ENCODE results near the gene ZNF101. TPM values are rescaled to one million over a fixed set of nuclear protein-coding genes. Genes with fewer than 3 reads are reported as not detected.

ZNF101 gene
- total RNA-seq, 4 donors from 2014 or later, result 4.0 to 12.0 (median 10.5) TPM

- H3K27ac ChIP-seq, result no peak overlapping the region
- WGBS, 2 donors, result 88 to 96% methylated on average over 3 to 11 of the region's 11 CpGs
- DNase-seq (ENCODE audit: low spot score in 2 of 2), result no peak
- H3K4me3 ChIP-seq, result no peak overlapping the region
- H3K27me3 ChIP-seq, result peaks cover 0 to 12% of the 10 kb centered on the region in 2 donors
- TF ChIP-seq CTCF (IDR thresholded peaks at IDR 0.05), result no peak
- TF ChIP-seq POLR2A (IDR thresholded peaks at IDR 0.05), result no peak
- TF ChIP-seq EP300 (IDR thresholded peaks at IDR 0.05), result no peak
- peaks cover 0 to 30% (median 0%) of the 10 kb centered on the region in 3 donors for H3K36me3 ChIP-seq
- H3K4me1 ChIP-seq, result peaks cover 0 to 19% (median 9%) of the 10 kb centered on the region in 4 donors
- H3K9me3 ChIP-seq, result no peaks in the 10 kb centered on the region
These were observed 38.6 kb upstream of the ZNF101 start for GRCh38 chr19:19630062-19630414.

DNA sequence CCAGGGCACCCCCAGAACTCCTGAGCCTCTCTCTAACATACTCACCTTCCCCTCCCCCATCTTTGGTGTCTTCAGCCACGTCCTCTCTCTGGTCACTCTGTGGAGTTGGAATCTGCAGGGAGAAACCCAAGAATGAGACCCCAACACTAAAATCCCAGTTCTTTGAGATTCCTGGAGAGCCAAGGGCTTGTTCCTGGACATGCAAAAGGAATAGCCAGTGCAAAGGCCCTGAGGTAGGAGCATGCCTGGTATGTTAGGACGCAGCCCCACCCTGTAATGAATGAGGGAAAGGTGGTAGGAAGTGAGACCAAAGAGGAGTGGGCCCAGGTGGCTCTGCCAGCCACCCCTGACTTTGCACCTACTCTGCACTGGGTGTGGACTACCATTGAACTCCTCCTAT lies 38.2 kb upstream of the ZNF101 start:
- Histone ChIP-seq H3K9me3 (no peaks in the 10 kb centered on the region), H3K4me3 (no peak overlapping the region), H3K4me1 (peaks cover 0 to 19% (median 9%) of the 10 kb centered on the region in 4 donors), H3K27ac (no peak overlapping the region), H3K27me3 (peaks cover 0 to 12% of the 10 kb centered on the region in 2 donors), H3K36me3 (peaks cover 0 to 34% (median 0%) of the 10 kb centered on the region in 3 donors)
- TF ChIP-seq CTCF (IDR thresholded peaks at IDR 0.05), result no peak
- no peak for TF ChIP-seq EP300 (IDR thresholded peaks at IDR 0.05)
- TF ChIP-seq POLR2A (IDR thresholded peaks at IDR 0.05), result no peak
- no peak for DNase-seq (ENCODE audit: low spot score in 2 of 2)
- WGBS, 2 donors, result 95 to 97% methylated on average over 2 of the region's 2 CpGs

- 87 to 89% methylated on average over 7 of the region's 7 CpGs for WGBS, 2 donors
- H3K9me3 ChIP-seq, result no peaks in the 10 kb centered on the region
- DNase-seq (ENCODE audit: low spot score in 2 of 2), result no peak
- H3K27me3 ChIP-seq, result peaks cover 0 to 12% of the 10 kb centered on the region in 2 donors
- peaks cover 0 to 43% (median 0%) of the 10 kb centered on the region in 3 donors for H3K36me3 ChIP-seq
- H3K4me1 ChIP-seq, result peaks cover 0 to 19% (median 9%) of the 10 kb centered on the region in 4 donors
- H3K27ac ChIP-seq, result no peak overlapping the region
- TF ChIP-seq POLR2A (IDR thresholded peaks at IDR 0.05), result no peak
- TF ChIP-seq EP300 (IDR thresholded peaks at IDR 0.05), result no peak
- no peak for TF ChIP-seq CTCF (IDR thresholded peaks at IDR 0.05)
- H3K4me3 ChIP-seq, result no peak overlapping the region
These were observed 37.3 kb upstream of the ZNF101 start for GRCh38 chr19:19631346-19631745.

DNA sequence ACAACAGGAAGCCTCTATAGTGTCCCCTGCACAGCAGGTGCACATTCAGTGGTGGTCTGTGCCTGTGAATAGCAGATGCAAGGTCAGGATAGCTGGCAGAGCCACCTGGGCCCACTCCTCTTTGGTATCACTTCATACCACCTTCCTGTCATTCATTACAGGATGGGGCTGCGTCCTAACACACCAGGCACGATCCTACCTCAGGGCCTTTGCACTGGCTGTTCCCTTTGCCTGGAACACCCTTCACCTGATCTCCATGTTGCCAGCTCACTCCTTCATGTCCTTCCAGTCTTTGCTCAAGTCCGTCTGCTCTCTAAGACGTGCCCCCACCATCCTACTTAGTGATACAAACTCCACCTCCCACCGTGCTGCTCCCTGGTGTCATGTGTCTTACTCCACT lies 36.0 kb upstream of the ZNF101 start:
- TF ChIP-seq EP300 (IDR thresholded peaks at IDR 0.05) (no peak), POLR2A (IDR thresholded peaks at IDR 0.05) (no peak), CTCF (IDR thresholded peaks at IDR 0.05) (no peak)
- H3K9me3 ChIP-seq, result no peaks in the 10 kb centered on the region
- no peak for DNase-seq (ENCODE audit: low spot score in 2 of 2)
- H3K36me3 ChIP-seq, result peaks cover 0 to 57% (median 0%) of the 10 kb centered on the region in 3 donors
- no peak overlapping the region for H3K4me3 ChIP-seq
- peaks cover 0 to 6% of the 10 kb centered on the region in 2 donors for H3K27me3 ChIP-seq
- peaks cover 0 to 14% (median 9%) of the 10 kb centered on the region in 4 donors for H3K4me1 ChIP-seq
- no peak overlapping the region for H3K27ac ChIP-seq
- WGBS, 2 donors, result 78 to 82% methylated on average over 5 of the region's 5 CpGs

- H3K27ac ChIP-seq, result no peak overlapping the region
- TF ChIP-seq CTCF (IDR thresholded peaks at IDR 0.05), result no peak
- no peak for TF ChIP-seq POLR2A (IDR thresholded peaks at IDR 0.05)
- no peak for TF ChIP-seq EP300 (IDR thresholded peaks at IDR 0.05)
- H3K4me3 ChIP-seq, result no peak overlapping the region
- H3K36me3 ChIP-seq, result peaks cover 0 to 62% (median 0%) of the 10 kb centered on the region in 3 donors
- DNase-seq (ENCODE audit: low spot score in 2 of 2), result no peak
- no peaks in the 10 kb centered on the region for H3K9me3 ChIP-seq
- H3K27me3 ChIP-seq, result no peaks in the 10 kb centered on the region
- 85 to 93% methylated on average over 19 to 22 of the region's 22 CpGs for WGBS, 2 donors
- H3K4me1 ChIP-seq, result peaks cover 0 to 1% (median under 1%) of the 10 kb centered on the region in 4 donors
These were observed 34.7 kb upstream of the ZNF101 start for GRCh38 chr19:19633711-19634515.

All from tibial nerve (tissue), 4 donors.